AG04449 (cell line): ENCODE data around the gene UTP14A.
A peak's percentile ranks its signal among the peaks of the same experiment; 100 is the strongest.

ENCODE experiments used
- CTCF ChIA-PET: fragments of 350-600 bp; formaldehyde crosslinking; extraction: SDS; loops from one replicate; lab custom pipeline; 2021; ENCODE audit warnings: antibody characterized with exemption; lab: Yijun Ruan, JAX
- POLR2A ChIA-PET: fragments of 400-600, 350-600 bp; formaldehyde crosslinking; extraction: SDS; loops from one replicate; lab custom pipeline; 2020; ENCODE audit warnings: antibody characterized with exemption, inconsistent platforms; lab: Yijun Ruan, JAX
- DNase-seq: peaks from one replicate; pipeline ENCODE4 v3.0.0-alpha.2; 2010; ENCODE audit warnings: low read depth, low spot score
- H3K4me3 ChIP-seq: 2 replicates; pipeline ENCODE4 v1.5.1; 2011; ENCODE audit warnings: low read depth, mild to moderate bottlenecking, control low read depth, low read length
- CTCF ChIP-seq: IDR thresholded peaks from one replicate; pipeline ENCODE4 v1.5.1; 2011; ENCODE audit warnings: mild to moderate bottlenecking, moderate library complexity, low read length, control low read depth, inconsistent platforms; ENCODE audit not compliant: insufficient read depth; ENCODE audit errors: missing control alignments

UTP14A gene

GRCh38 chrX:129955682-129956081 lies 49.7 kb downstream of the UTP14A start:
- no peak overlapping the region for H3K4me3 ChIP-seq
- CTCF ChIA-PET: no interaction called here
- POLR2A ChIA-PET: no interaction called here
- no peak for DNase-seq
- TF ChIP-seq CTCF: no peak

DNA sequence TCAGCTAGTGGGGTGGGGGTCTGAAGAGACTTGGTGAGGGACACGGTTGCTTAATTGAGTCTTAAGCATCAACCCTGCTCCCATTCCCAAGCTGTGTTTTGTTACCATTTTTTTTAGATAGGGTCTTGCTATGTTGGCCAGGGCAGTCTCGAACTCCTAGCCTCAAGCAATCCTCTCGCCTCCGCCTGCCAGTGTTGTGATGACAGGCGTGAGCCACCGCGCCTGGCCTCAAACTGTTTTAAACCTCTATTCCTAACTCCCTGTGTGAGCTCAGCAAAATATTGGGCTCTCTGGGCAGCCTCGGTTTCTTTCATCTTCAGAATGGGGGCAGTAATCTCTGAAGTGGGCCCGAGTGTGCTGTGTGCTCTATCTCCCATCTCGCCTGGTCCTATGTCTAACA lies 50.2 kb downstream of the UTP14A start:
- ChIA-PET POLR2A (no interaction called here), CTCF (interaction anchor here (1.9 kb wide), 1 partner anchor 31 kb away, joined by 4 read pairs; no protein-coding TSS in a partner anchor)
- no peak for DNase-seq
- H3K4me3 ChIP-seq: no peak overlapping the region
- no peak for TF ChIP-seq CTCF

DNA sequence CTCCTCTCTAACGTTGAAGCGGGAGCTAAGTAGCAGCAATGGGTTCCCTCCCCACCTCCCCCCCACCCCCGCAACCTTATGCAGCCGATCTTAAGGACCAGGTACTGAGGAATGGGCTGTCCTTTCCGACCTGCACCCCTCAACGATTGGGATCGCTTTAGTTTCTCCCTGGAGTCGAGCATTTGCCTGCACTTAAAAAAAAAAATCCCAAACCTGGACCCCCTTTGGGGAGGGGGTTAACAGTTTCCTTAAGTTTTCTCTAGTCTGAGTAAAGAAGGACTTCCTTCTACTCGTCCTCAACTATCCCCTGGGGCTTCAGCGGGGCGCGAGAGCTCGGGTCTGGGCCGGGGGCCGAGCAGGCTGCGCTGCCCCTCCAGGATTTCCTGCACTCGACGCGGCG lies 50.8 kb downstream of the UTP14A start:
- no peak for TF ChIP-seq CTCF
- ChIA-PET CTCF (interaction anchor here (1.9 kb wide), 1 partner anchor 31 kb away, joined by 4 read pairs; no protein-coding TSS in a partner anchor), POLR2A (no interaction called here)
- DNase-seq: no peak
- H3K4me3 ChIP-seq: peak overlapping the region; percentile 37

DNA sequence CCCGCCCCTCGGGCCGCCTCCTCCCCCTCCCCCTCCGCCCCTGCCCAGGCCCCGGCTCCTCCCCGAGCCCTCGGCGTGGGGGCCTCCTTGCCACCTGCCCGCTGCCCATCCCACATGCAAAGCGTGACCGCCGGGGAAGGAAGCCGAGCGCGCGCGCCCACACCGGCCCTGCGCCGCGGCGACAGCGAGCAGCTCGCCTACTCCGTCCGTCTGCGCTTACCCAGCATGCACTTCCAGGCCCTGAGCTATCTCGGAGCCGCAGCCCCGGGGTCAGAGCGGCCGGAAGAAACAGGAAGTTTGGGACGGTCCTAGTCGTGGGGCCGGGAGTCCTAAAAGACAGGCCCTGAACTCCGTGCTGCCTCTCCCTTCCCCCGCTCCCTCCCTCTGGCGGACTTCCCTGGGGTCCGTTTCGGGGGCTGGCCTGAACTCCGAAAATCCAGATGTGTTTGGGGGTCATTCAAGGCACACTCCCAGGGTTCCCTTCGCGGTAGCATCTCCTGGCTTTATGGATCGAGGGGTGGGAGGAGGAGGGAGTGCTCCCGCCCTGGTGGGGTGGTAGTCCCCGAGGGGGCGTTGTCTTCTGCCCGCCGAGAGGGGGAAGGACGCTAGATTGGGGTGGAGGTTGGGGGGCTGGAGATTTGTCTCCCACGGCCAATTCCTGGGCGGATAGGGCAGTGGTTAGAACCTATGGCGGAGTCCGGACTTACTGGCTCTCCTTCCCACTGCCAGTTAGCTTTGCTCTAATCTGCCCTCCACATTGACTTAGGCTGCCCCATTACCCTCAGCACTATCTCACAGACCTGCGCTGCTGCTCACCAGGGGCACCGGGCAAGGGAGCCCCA lies 51.5 kb downstream of the UTP14A start:
- CTCF ChIA-PET: interaction anchor here (1.9 kb wide), 1 partner anchor 32 kb away, joined by 4 read pairs; no protein-coding TSS in a partner anchor

GRCh38 chrX:129958083-129958465 lies 52.1 kb downstream of the UTP14A start:
- ChIA-PET CTCF (no interaction called here), POLR2A (no interaction called here)
- no peak overlapping the region for H3K4me3 ChIP-seq
- TF ChIP-seq CTCF: no peak
- no peak for DNase-seq

More for the DNA sequence above, 51.5 kb downstream of the UTP14A start:
- peak overlapping the region; percentile 37 for H3K4me3 ChIP-seq
- TF ChIP-seq CTCF: no peak
- POLR2A ChIA-PET: no interaction called here
- DNase-seq: no peak

DNA sequence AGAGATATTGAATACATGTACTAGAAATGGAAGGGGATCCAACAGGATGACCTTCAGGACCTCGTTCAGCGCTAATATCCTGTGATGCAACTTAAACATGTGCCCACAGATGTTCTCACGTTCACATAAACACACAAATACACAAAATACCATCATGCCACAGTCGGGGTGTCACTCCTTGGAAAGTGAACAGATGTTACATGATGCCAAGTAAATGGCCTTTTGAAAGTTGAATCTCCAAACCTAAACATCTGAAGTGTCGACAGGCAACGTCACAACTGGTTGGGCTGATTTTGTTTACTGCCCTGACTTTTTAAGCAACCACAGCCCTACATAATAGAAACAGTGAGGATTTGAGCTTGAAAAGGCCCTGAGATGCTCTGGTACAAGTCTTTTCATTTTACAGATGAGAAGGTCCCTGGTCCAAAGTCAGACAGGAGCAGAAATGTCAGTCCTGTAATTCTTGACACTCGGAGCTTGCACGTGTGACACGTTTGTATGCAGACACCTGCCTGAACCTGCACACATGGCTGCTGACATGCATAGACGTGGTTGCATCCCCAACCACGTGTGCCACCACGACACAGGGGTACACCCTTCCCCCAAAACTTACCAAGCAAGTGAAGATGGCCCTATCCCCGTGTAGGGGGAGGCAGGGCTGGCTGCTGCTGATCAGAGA lies 53.0 kb downstream of the UTP14A start:
- ChIA-PET CTCF (no interaction called here), POLR2A (no interaction called here)
- no peak for TF ChIP-seq CTCF
- no peak overlapping the region for H3K4me3 ChIP-seq
- DNase-seq: no peak
